ENCODE data around the gene UBE4A. TPM values are rescaled to one million over a fixed set of nuclear protein-coding genes. Genes with fewer than 3 reads are reported as not detected.

Gene UBE4A
- total and polyA plus RNA-seq, 2 donors (not counting 1 experiment from before 2014, with no cell fraction given), result 21.8 to 37.0 TPM

DNA sequence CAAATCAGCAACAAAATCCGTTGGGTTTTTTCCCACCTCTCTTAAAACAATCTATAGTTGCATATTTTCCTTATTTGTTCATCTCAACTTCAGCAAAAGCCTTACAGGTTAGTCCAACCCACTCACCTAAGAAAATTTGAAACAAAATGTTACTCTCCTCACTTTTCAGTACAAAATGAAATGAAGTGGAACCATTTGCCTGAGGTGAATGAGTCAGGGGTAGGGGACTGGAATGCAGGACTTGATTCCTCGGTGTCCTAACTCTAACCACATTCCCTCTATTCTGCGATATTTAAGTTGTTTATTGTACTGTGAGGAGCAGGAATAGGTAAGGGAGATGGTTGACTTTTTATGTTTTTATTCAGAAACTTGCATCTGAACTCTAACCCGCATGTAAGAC lies 58.4 kb downstream of the UBE4A start:
- H3K36me3 ChIP-seq (ENCODE audit: control insufficient read depth, insufficient read depth, low read length), result no peaks in the 10 kb centered on the region
- H2AFZ ChIP-seq (ENCODE audit: low read length), result no peak overlapping the region
- no peak overlapping the region for H3K27ac ChIP-seq (ENCODE audit: insufficient read depth, low read length)
- no peak overlapping the region for H3K4me3 ChIP-seq (replicated peaks in 1 of 4; ENCODE audit: control extremely low read depth in 1 of 4, insufficient read depth in 1 of 4, low read depth in 3 of 4, low read length in 4 of 4)
- H3K4me1 ChIP-seq (ENCODE audit: control insufficient read depth, extremely low read depth, insufficient read depth, low read length), result peaks cover 3% of the 10 kb centered on the region
- no peaks in the 10 kb centered on the region for H3K79me2 ChIP-seq (ENCODE audit: control insufficient read depth, insufficient read depth, low read length)
- no peaks in the 10 kb centered on the region for H4K20me1 ChIP-seq (ENCODE audit: control insufficient read depth, extremely low read depth, insufficient read depth, low read length)
- H3K9ac ChIP-seq (ENCODE audit: insufficient read depth, low read length), result no peak overlapping the region
- DNase-seq (ENCODE audit: low read depth in 2 of 2), result no peak
- no peaks in the 10 kb centered on the region for H3K27me3 ChIP-seq (ENCODE audit: control insufficient read depth, insufficient read depth, low read length)
- no peak overlapping the region for H3K4me2 ChIP-seq (ENCODE audit: extremely low read depth, insufficient read depth, low read length)
- TF ChIP-seq EZH2 (IDR thresholded peaks at IDR 0.05; ENCODE audit: low read length, missing control alignments), result no peak
- TF ChIP-seq, protein P1, sequence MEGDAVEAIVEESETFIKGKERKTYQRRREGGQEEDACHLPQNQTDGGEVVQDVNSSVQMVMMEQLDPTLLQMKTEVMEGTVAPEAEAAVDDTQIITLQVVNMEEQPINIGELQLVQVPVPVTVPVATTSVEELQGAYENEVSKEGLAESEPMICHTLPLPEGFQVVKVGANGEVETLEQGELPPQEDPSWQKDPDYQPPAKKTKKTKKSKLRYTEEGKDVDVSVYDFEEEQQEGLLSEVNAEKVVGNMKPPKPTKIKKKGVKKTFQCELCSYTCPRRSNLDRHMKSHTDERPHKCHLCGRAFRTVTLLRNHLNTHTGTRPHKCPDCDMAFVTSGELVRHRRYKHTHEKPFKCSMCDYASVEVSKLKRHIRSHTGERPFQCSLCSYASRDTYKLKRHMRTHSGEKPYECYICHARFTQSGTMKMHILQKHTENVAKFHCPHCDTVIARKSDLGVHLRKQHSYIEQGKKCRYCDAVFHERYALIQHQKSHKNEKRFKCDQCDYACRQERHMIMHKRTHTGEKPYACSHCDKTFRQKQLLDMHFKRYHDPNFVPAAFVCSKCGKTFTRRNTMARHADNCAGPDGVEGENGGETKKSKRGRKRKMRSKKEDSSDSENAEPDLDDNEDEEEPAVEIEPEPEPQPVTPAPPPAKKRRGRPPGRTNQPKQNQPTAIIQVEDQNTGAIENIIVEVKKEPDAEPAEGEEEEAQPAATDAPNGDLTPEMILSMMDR (conservative IDR thresholded peaks at IDR 0.05 in 1 of 2, IDR thresholded peaks at IDR 0.05 in 1 of 2; ENCODE audit: low read depth in 1 of 2, low read length in 2 of 2), result no peak
- H3K9me3 ChIP-seq (ENCODE audit: control insufficient read depth, insufficient read depth, low read depth, low read length), result no peaks in the 10 kb centered on the region

DNA sequence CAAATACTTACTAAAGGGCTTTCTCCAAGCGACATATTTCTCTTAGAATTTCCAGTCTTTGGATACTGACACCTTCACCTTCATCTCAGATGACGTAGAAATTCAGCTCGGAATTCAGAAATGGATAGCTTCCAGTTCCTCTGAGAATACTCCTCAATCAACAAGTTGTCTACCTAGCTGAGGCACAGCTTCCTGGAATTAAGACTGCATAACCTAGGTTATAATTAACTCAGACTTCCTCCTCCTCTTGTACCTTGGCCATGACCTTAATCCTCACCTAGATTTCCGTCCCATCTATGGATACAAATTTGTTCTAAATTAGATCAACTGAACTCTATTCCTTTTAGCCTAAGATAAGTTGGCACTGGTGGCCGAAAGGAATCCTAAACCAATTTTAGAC lies 59.4 kb downstream of the UBE4A start:
- Histone ChIP-seq H3K27ac (ENCODE audit: insufficient read depth, low read length) (no peak overlapping the region), H3K4me3 (replicated peaks in 1 of 4; ENCODE audit: control extremely low read depth in 1 of 4, insufficient read depth in 1 of 4, low read depth in 3 of 4, low read length in 4 of 4) (no peak overlapping the region), H3K4me1 (ENCODE audit: control insufficient read depth, extremely low read depth, insufficient read depth, low read length) (peaks cover 3% of the 10 kb centered on the region), H4K20me1 (ENCODE audit: control insufficient read depth, extremely low read depth, insufficient read depth, low read length) (no peaks in the 10 kb centered on the region), H3K9me3 (ENCODE audit: control insufficient read depth, insufficient read depth, low read depth, low read length) (no peaks in the 10 kb centered on the region), H3K27me3 (ENCODE audit: control insufficient read depth, insufficient read depth, low read length) (no peaks in the 10 kb centered on the region), H3K79me2 (ENCODE audit: control insufficient read depth, insufficient read depth, low read length) (no peaks in the 10 kb centered on the region), H2AFZ (ENCODE audit: low read length) (no peak overlapping the region), H3K36me3 (ENCODE audit: control insufficient read depth, insufficient read depth, low read length) (no peaks in the 10 kb centered on the region), H3K4me2 (ENCODE audit: extremely low read depth, insufficient read depth, low read length) (no peak overlapping the region), H3K9ac (ENCODE audit: insufficient read depth, low read length) (no peak overlapping the region)
- no peak for DNase-seq (ENCODE audit: low read depth in 2 of 2)
- TF ChIP-seq EZH2 (IDR thresholded peaks at IDR 0.05; ENCODE audit: low read length, missing control alignments), result no peak
- TF ChIP-seq, protein P1 (conservative IDR thresholded peaks at IDR 0.05 in 1 of 2, IDR thresholded peaks at IDR 0.05 in 1 of 2; ENCODE audit: low read depth in 1 of 2, low read length in 2 of 2), result no peak

DNA sequence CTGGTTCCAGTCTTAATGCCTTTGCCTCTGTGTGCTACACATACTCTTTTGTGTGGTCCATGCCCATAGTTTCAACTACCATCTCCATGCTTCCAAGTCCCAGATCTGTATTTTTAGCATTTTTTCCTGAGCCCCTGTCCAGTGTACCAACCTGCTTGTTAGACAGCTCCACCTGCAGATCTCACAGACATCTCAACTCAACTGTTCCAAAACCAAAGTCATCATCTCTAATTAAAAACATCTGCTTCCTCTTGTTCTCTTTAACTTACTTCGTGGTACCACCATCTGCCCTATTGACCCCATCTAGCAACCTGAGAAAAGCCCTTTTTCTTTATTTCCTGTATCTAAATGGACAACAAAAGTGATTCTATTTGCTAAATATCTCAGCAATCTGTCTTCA lies 68.3 kb downstream of the UBE4A start:
- no peaks in the 10 kb centered on the region for H3K27me3 ChIP-seq (ENCODE audit: control insufficient read depth, insufficient read depth, low read length)
- no peaks in the 10 kb centered on the region for H3K4me1 ChIP-seq (ENCODE audit: control insufficient read depth, extremely low read depth, insufficient read depth, low read length)
- no peaks in the 10 kb centered on the region for H4K20me1 ChIP-seq (ENCODE audit: control insufficient read depth, extremely low read depth, insufficient read depth, low read length)
- H3K9me3 ChIP-seq (ENCODE audit: control insufficient read depth, insufficient read depth, low read depth, low read length), result no peaks in the 10 kb centered on the region
- no peak for DNase-seq (ENCODE audit: low read depth in 2 of 2)
- no peaks in the 10 kb centered on the region for H3K36me3 ChIP-seq (ENCODE audit: control insufficient read depth, insufficient read depth, low read length)
- H3K4me3 ChIP-seq (replicated peaks in 1 of 4; ENCODE audit: control extremely low read depth in 1 of 4, insufficient read depth in 1 of 4, low read depth in 3 of 4, low read length in 4 of 4), result no peak overlapping the region
- no peak overlapping the region for H2AFZ ChIP-seq (ENCODE audit: low read length)
- no peak overlapping the region for H3K9ac ChIP-seq (ENCODE audit: insufficient read depth, low read length)
- no peak overlapping the region for H3K4me2 ChIP-seq (ENCODE audit: extremely low read depth, insufficient read depth, low read length)
- H3K79me2 ChIP-seq (ENCODE audit: control insufficient read depth, insufficient read depth, low read length), result no peaks in the 10 kb centered on the region
- TF ChIP-seq, protein P1 (conservative IDR thresholded peaks at IDR 0.05 in 1 of 2, IDR thresholded peaks at IDR 0.05 in 1 of 2; ENCODE audit: low read depth in 1 of 2, low read length in 2 of 2), result no peak
- TF ChIP-seq EZH2 (IDR thresholded peaks at IDR 0.05; ENCODE audit: low read length, missing control alignments), result no peak
- H3K27ac ChIP-seq (ENCODE audit: insufficient read depth, low read length), result no peak overlapping the region

All from fibroblast of lung (primary cell).